Ectodermal cell (in vitro differentiated cells): Measurements from ENCODE around the gene TSPO2.

Source experiments
- H3K27ac ChIP-seq: 2 replicates; pipeline ENCODE4 v1.7.0; 2013; ENCODE audit warnings: mild to moderate bottlenecking, low read depth, low read length; ENCODE audit not compliant: insufficient read depth, poor library complexity, severe bottlenecking
- H3K27me3 ChIP-seq: 2 replicates; pipeline ENCODE4 v1.7.0; 2013; ENCODE audit warnings: mild to moderate bottlenecking, low read length; ENCODE audit not compliant: insufficient read depth, control insufficient read depth, poor library complexity, severe bottlenecking
- H3K36me3 ChIP-seq: one replicate; pipeline ENCODE4 v1.7.0; 2013; ENCODE audit warnings: low read length; ENCODE audit not compliant: control insufficient read depth, insufficient read depth
- H3K4me1 ChIP-seq: one replicate; pipeline ENCODE4 v1.7.0; 2013; ENCODE audit warnings: low read length; ENCODE audit not compliant: control insufficient read depth, insufficient read depth
- H3K4me3 ChIP-seq: 2 replicates; pipeline ENCODE4 v1.7.0; 2013; ENCODE audit warnings: low read depth, low read length, control low read depth; ENCODE audit not compliant: insufficient read depth
- H3K9me3 ChIP-seq: 2 replicates; pipeline ENCODE4 v1.7.0; 2013; ENCODE audit warnings: mild to moderate bottlenecking, low read length, moderate library complexity; ENCODE audit not compliant: control insufficient read depth
- whole genome bisulfite sequencing, 2 experiments: methylation state at CpG; one replicate each; pipeline ENCODE4 v1.1.7; 2013; ENCODE audit warnings: missing lambda C conversion rate in 2 of 2; 5-methylcytosine and 5-hydroxymethylcytosine counted together

The TSPO2 gene

GRCh38 chr6:41073968-41074691 lies 31.9 kb downstream of the TSPO2 start:
- H3K27me3 ChIP-seq = no peaks in the 10 kb centered on the region
- H3K9me3 ChIP-seq = no peaks in the 10 kb centered on the region
- H3K36me3 ChIP-seq = peaks cover 6% of the 10 kb centered on the region
- peak overlapping the region; percentile 98 for H3K27ac ChIP-seq
- peaks cover 9% of the 10 kb centered on the region for H3K4me1 ChIP-seq
- peak overlapping the region; percentile 94 for H3K4me3 ChIP-seq
- 4 to 8% methylated on average over 11 of the region's 11 CpGs for WGBS, 2 experiments

GRCh38 chr6:41074692-41075436 lies 32.6 kb downstream of the TSPO2 start:
- H3K4me3 ChIP-seq = peak overlapping the region; percentile 94
- no peak overlapping the region for H3K27ac ChIP-seq
- H3K27me3 ChIP-seq = no peaks in the 10 kb centered on the region
- peaks cover 11% of the 10 kb centered on the region for H3K36me3 ChIP-seq
- peaks cover 9% of the 10 kb centered on the region for H3K4me1 ChIP-seq
- WGBS, 2 experiments = 70 to 75% methylated on average over 10 to 11 of the region's 11 CpGs
- no peaks in the 10 kb centered on the region for H3K9me3 ChIP-seq

GRCh38 chr6:41075651-41076626 lies 33.7 kb downstream of the TSPO2 start:
- WGBS, 2 experiments = 88 to 94% methylated on average over 4 of the region's 4 CpGs
- peaks cover 21% of the 10 kb centered on the region for H3K36me3 ChIP-seq
- H3K27ac ChIP-seq = no peak overlapping the region
- H3K27me3 ChIP-seq = no peaks in the 10 kb centered on the region
- no peak overlapping the region for H3K4me3 ChIP-seq
- H3K4me1 ChIP-seq = peaks cover 9% of the 10 kb centered on the region
- no peaks in the 10 kb centered on the region for H3K9me3 ChIP-seq

- Histone ChIP-seq H3K27ac (no peak overlapping the region), H3K27me3 (no peaks in the 10 kb centered on the region), H3K4me1 (peaks cover 9% of the 10 kb centered on the region), H3K9me3 (no peaks in the 10 kb centered on the region), H3K36me3 (peaks cover 25% of the 10 kb centered on the region), H3K4me3 (no peak overlapping the region)
- 94 to 100% methylated on average over 2 of the region's 2 CpGs for WGBS, 2 experiments
These were observed 35.3 kb downstream of the TSPO2 start for GRCh38 chr6:41077536-41077935.

GRCh38 chr6:41078101-41078500 lies 35.8 kb downstream of the TSPO2 start:
- Histone ChIP-seq H3K27me3 (no peaks in the 10 kb centered on the region), H3K4me1 (peaks cover 9% of the 10 kb centered on the region), H3K36me3 (peaks cover 25% of the 10 kb centered on the region), H3K27ac (no peak overlapping the region), H3K9me3 (no peaks in the 10 kb centered on the region), H3K4me3 (no peak overlapping the region)
- WGBS, 2 experiments = 83 to 100% methylated on average over 1 to 2 of the region's 3 CpGs

- no peaks in the 10 kb centered on the region for H3K27me3 ChIP-seq
- no peak overlapping the region for H3K27ac ChIP-seq
- no peak overlapping the region for H3K4me3 ChIP-seq
- H3K9me3 ChIP-seq = no peaks in the 10 kb centered on the region
- peaks cover 9% of the 10 kb centered on the region for H3K4me1 ChIP-seq
- H3K36me3 ChIP-seq = peaks cover 25% of the 10 kb centered on the region
- WGBS, 2 experiments = 91 to 94% methylated on average over 1 of the region's 1 CpG
These were observed 36.8 kb downstream of the TSPO2 start for GRCh38 chr6:41079080-41079479.

GRCh38 chr6:41080621-41081020 lies 38.4 kb downstream of the TSPO2 start:
- no peak overlapping the region for H3K27ac ChIP-seq
- H3K4me3 ChIP-seq = no peak overlapping the region
- no peaks in the 10 kb centered on the region for H3K4me1 ChIP-seq
- H3K27me3 ChIP-seq = no peaks in the 10 kb centered on the region
- H3K36me3 ChIP-seq = peaks cover 29% of the 10 kb centered on the region
- WGBS, 2 experiments = 97% methylated on average over 2 of the region's 2 CpGs
- no peaks in the 10 kb centered on the region for H3K9me3 ChIP-seq

GRCh38 chr6:41083072-41083471 lies 40.8 kb downstream of the TSPO2 start:
- Histone ChIP-seq H3K9me3 (no peaks in the 10 kb centered on the region), H3K4me3 (no peak overlapping the region), H3K4me1 (no peaks in the 10 kb centered on the region), H3K27ac (no peak overlapping the region), H3K27me3 (no peaks in the 10 kb centered on the region), H3K36me3 (peaks cover 29% of the 10 kb centered on the region)

GRCh38 chr6:41085182-41085581 lies 42.9 kb downstream of the TSPO2 start:
- Histone ChIP-seq H3K4me1 (no peaks in the 10 kb centered on the region), H3K36me3 (peaks cover 23% of the 10 kb centered on the region), H3K4me3 (no peak overlapping the region), H3K9me3 (no peaks in the 10 kb centered on the region), H3K27me3 (no peaks in the 10 kb centered on the region), H3K27ac (no peak overlapping the region)

- peaks cover 35% of the 10 kb centered on the region for H3K36me3 ChIP-seq
- H3K4me1 ChIP-seq = no peaks in the 10 kb centered on the region
- no peak overlapping the region for H3K27ac ChIP-seq
- H3K9me3 ChIP-seq = no peaks in the 10 kb centered on the region
- no peak overlapping the region for H3K4me3 ChIP-seq
- H3K27me3 ChIP-seq = no peaks in the 10 kb centered on the region
- 88 to 92% methylated on average over 3 to 4 of the region's 4 CpGs for WGBS, 2 experiments
These were observed 46.2 kb downstream of the TSPO2 start for GRCh38 chr6:41088451-41088850.
